H1 (cell line): ENCODE measurements around the gene CDYL.

Source experiments
- CBX5 ChIP-seq: fragments of 300-800, 300-1000 bp; sonication (generic); IDR thresholded peaks from 2 replicates; pipeline ENCODE4 v1.7.1; 2016; ENCODE audit warnings: antibody characterized with exemption, low read length, low read depth
- EP300 ChIP-seq, 2 experiments: IDR thresholded peaks; 1 replicate in 1 of 2; 2 replicates in 1 of 2; pipeline ENCODE4 v1.6.1; 2011 to 2012; ENCODE audit warnings: low read depth in 2 of 2, low read length in 2 of 2, mild to moderate bottlenecking in 2 of 2, borderline replicate concordance in 1 of 2, inconsistent platforms in 1 of 2, moderate library complexity in 1 of 2
- POLR2AphosphoS5 ChIP-seq: IDR thresholded peaks from 2 replicates; pipeline ENCODE4 v1.6.1; 2011; ENCODE audit warnings: low read depth, low read length
- SIX5 ChIP-seq: IDR thresholded peaks from 2 replicates; pipeline ENCODE4 v1.6.1; 2011; ENCODE audit warnings: mild to moderate bottlenecking, low read depth, low read length
- TAF1 ChIP-seq: IDR thresholded peaks from 2 replicates; pipeline ENCODE4 v1.6.1; 2011; ENCODE audit warnings: mild to moderate bottlenecking, low read depth, low read length
- ZNF274 ChIP-seq: IDR thresholded peaks from 2 replicates; pipeline ENCODE4 v1.7.0; 2012; ENCODE audit warnings: low read length, borderline replicate concordance; ENCODE audit errors: extremely low read depth
- TF ChIP-seq, protein P1 (sequence below), 3 experiments: IDR thresholded peaks; 1 replicate in 2 of 3; 2 replicates in 1 of 3; pipeline versions ENCODE4 v1.5.1 to v1.6.1; 2011; ENCODE audit warnings: low read length in 3 of 3, mild to moderate bottlenecking in 3 of 3, inconsistent platforms in 2 of 3, low read depth in 1 of 3, moderate library complexity in 1 of 3; ENCODE audit not compliant: insufficient read depth in 1 of 3; ENCODE audit errors: control extremely low read depth in 1 of 3

DNA sequence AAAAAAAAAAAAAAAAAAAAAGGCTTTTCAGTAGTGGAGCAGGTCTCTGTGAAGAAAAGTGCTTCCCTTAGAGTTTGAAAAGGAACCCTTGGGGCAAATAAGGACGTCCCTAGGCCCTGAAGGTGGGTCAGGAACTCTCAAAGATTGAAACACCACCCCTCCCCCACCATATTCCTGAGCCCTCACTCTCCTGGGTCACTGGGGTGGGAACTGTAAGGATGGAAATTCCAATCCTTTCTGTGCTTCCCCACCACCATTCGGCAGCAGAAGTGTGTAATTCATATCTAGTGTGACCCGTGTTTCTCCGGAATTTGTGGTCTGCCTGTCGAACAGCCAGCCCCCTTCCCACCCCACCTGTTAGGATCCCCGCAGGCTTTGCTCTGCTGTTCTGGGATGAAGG, 12.3 kb downstream of the CDYL start:
- TF ChIP-seq SIX5: no peak
- TF ChIP-seq, protein P1, sequence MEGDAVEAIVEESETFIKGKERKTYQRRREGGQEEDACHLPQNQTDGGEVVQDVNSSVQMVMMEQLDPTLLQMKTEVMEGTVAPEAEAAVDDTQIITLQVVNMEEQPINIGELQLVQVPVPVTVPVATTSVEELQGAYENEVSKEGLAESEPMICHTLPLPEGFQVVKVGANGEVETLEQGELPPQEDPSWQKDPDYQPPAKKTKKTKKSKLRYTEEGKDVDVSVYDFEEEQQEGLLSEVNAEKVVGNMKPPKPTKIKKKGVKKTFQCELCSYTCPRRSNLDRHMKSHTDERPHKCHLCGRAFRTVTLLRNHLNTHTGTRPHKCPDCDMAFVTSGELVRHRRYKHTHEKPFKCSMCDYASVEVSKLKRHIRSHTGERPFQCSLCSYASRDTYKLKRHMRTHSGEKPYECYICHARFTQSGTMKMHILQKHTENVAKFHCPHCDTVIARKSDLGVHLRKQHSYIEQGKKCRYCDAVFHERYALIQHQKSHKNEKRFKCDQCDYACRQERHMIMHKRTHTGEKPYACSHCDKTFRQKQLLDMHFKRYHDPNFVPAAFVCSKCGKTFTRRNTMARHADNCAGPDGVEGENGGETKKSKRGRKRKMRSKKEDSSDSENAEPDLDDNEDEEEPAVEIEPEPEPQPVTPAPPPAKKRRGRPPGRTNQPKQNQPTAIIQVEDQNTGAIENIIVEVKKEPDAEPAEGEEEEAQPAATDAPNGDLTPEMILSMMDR (IDR thresholded peaks at IDR 0.05; ENCODE audit: control extremely low read depth in 1 of 3, insufficient read depth in 1 of 3, low read depth in 1 of 3, low read length in 3 of 3): no peak
- TF ChIP-seq POLR2AphosphoS5: no peak
- no peak for TF ChIP-seq EP300 (IDR thresholded peaks at IDR 0.05; ENCODE audit: borderline replicate concordance in 1 of 2, low read depth in 2 of 2, low read length in 2 of 2)
- no peak for TF ChIP-seq TAF1
- no peak for TF ChIP-seq CBX5
- no peak for TF ChIP-seq ZNF274
